HG03460 (cell line): ENCODE data around the gene RHBDL2.
"Not testable (repeated sequence)": the region's sequence is repeated elsewhere in the genome, so short reads cannot be mapped to it uniquely, and the experiment has no call there.

ENCODE experiments used
- ATAC-seq: cut with Tn5 transposase; IDR thresholded peaks from one replicate; pipeline ENCODE4 v1.9.1; 2021; ENCODE audit not compliant: unreplicated experiment

Gene RHBDL2

DNA sequence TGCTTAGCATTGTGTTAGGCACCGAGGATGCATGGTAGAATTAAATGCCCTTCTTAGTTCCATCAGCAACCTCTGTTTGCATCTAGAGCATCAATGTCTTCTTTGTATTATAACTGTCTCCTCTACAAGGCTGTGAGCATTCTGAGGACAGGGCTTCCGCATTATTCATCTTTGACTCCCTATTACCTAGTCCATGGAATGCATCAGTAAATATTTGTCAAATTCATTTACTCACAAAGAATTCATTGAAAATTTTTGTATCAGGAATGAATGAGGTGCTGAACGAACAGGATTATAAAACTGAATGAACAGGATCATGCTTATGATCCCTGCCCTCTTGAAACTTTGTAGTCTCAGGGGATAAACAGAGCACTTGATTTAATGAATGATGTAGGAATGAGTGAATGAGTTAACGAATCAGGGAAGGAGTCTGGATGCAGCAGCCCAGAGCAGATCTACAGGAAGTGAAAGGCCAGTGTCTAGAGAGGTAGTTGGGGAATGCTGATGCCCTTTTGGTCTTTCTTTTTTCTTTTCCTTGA lies 2.8 kb downstream of the RHBDL2 start:
- no peak for ATAC-seq

DNA sequence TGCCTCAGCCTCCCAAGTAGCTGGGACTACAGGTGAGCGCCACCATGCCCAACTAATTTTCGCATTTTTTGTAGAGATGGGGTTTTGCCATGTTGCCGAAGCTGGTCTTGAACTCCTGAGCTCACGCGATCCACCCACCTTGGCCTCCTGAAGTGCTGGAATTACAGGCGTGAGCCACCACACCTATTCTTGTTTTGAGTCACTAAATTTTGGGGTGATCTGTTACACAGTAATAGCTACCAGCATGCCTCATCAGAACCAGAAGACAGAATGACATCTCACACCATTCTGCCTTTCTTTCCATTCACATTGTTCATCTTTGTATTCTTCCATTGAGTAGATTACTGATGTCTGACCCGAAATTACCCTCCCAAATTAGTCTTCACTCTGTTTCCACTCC lies 9.1 kb downstream of the RHBDL2 start:
- ATAC-seq, result no peak

DNA sequence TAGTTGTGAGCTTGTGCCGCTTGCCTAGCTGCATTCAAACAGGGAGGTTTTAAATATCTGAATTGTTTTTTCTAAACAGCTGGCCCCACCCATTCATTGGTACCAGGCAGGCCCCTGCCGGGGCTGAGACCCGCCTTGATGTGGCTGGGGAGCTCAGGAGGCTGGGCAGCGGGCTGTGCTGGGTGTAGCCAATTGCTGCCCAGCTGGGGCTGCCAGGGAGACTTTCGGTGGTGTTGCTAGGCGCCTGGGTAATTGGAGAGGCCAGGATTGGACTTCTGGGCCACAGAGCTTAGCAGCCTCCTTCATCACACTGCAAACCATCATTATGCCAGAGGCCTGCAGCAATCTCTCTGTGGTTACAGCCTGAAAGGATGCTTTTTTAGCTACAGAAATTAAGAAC lies 12.2 kb downstream of the RHBDL2 start:
- no peak for ATAC-seq

DNA sequence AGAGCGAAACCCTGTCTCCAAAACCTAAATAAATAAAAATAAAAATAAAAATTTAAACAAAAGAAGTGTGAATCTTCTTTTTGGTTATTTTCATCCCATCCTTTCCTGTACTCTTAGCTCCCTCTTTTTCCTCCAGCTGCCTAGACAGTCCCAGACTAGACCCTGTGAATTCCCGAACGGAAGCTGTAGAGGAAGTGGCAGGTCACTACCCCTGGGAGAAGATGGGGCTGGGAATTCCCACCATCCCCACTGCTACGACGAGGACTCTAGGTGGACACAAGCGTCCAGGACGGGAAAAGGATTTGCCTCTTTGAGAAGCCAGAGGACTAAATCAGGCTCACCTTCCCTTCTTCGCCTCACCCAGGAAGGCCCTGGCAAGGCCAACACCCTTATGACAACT lies 12.6 kb downstream of the RHBDL2 start:
- ATAC-seq, result no peak

DNA sequence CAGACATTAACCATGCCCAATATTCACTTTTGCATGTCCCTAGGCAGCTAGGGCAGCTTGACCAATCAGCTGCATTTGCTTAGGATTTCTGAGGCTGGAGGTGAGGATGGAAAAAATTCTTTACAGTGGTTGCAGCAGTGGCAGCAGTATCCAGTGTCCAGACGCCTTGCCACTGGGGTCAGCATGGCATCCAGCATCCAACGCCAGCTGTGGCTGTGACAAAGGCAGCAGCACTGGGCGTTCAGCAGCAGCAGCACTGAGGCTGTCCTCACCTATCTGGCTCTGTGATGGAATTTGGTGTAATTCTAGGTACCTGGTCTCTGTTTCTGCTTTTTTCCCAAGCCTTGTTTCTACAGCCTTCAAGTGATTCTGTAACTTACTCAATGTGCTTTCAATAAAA lies 15.5 kb downstream of the RHBDL2 start:
- no peak for ATAC-seq

DNA sequence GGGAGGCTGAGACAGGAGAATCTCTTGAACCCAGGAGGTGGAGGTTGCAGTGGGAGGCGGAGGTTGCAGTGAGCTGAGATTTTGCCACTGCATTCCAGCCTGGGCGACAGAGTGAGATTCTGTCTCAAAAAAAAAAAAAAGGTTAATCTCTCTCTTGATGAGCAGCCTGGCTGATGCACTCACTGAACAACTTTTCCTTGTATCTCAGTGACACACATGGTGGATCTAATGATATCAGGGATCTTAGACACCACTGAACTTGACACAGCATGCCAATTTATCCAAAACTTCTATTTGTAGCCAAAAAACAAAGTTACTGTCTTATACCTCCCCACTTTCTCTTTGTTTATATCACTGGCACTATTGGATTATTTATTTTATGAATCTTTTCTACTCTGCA lies 16.2 kb downstream of the RHBDL2 start:
- no peak for ATAC-seq

DNA sequence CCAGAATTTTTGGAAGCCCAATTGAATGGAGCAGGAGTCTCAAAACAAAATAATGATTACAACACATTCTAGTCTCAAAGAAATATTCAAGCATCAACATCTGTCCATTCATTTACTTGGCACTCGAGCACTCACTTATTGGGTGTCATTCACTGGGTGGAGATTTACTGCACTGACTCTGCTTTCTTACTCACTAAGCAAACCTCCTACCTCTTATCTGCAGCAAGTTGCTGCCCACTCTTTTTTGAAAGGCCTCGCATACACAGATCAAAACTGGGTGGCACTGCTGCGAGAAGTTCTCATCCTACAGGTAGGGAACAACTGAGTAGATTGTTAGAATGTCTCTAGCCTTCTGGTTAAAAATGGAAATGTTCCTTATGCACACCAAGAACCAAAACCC lies 18.0 kb downstream of the RHBDL2 start:
- ATAC-seq, result no peak

DNA sequence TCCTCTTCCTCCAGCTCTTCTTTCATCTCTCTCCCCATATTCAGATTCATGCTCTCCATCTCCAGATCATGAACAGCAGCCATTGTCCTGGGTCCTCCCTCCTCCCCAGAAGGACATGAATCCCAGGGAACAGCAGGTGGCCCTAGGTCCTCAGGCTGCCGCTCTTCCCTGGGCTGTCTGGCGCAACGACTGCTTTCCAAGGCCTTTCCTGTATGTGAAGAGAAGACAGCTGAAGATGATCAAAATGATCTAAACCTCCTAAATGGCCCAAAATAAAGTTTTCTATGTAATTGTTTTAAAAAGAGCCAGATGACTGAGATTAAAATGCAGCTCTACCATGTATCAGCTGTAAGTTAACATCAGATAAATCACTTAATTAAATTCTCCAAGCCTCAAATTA lies 22.5 kb downstream of the RHBDL2 start:
- no peak for ATAC-seq

DNA sequence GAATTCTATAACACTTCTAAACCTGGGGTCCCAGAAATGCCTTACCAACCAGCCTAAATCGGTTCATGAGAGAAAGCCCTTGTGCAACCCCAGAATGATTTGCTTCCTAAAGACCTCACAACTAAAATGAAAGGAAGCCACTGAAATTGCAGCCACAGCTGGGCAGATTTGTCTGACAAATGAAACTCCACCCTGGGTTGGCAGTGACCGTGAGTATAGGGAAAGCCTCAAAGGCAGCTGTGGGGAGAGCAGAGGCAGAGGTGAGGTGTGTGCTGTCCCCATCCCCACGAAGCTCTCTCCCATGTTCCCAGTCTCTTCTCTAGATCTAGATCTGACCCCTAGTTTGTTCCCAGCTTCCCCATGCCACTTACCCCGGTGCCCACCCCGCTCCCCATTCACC lies 23.1 kb downstream of the RHBDL2 start:
- no peak for ATAC-seq

DNA sequence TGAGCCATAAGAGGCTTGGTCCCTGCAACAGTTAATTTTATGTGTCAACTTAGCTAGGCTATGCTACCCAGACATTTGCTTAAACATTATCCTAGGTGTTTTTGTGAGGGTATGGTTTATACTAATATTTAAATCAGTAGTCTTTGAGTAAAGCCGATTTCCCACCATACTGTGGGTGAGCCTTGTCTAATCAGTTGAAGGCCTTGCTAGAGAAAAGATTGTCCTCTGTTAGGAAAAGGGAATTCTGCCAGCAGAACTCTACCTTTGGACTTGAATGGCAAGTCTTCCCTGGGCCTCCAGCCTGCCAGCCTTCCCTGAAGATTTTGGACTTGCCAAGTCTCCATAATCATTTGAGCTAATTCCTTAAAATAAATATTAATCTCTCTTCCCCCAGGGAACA lies 23.9 kb downstream of the RHBDL2 start:
- no peak for ATAC-seq

DNA sequence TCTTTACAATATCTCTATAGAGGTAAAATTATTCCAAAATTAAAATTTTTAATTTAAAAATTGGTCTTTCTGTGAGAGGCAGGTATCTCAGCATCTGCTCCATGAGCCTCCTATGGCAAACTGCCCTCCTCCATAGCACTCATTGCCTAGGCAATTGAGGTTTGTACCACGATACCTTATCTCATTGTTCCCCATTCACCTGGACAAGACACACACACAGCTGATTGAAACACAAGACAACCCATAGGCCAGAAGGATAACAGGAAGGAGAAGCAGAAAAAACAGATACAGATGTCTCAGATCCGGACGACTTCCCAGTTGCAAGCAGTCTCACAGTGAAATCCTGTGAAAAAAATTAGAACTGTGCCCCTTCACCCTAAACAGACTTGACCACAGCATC lies 24.3 kb downstream of the RHBDL2 start:
- no peak for ATAC-seq

DNA sequence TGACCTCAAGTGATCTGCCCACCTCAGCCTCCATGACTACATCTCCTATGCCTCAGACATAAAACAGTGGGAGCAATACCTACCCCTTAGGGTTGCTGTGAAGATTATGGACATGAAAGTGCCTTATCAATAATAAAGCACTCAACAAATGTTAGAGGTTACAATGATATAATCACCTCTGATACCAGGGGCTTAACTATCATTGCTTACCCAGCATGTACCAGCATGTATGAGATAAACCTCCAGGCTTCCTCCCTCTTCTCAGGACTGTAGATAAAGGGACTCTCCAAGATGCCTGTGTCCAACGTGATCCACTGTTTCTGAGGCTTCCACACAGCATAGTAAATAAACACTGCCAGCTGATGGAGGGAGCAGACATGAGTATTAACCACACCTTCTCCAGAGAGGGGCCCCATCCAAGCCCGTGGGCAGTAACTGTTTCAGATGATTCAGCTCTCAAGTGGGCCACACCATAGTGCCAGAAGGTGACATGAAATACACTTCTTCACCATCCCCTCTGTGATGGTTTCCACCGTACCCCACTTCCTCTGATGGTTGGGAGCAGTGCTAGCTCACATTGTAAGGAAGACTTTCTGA lies 26.2 kb downstream of the RHBDL2 start:
- ATAC-seq, result no peak

DNA sequence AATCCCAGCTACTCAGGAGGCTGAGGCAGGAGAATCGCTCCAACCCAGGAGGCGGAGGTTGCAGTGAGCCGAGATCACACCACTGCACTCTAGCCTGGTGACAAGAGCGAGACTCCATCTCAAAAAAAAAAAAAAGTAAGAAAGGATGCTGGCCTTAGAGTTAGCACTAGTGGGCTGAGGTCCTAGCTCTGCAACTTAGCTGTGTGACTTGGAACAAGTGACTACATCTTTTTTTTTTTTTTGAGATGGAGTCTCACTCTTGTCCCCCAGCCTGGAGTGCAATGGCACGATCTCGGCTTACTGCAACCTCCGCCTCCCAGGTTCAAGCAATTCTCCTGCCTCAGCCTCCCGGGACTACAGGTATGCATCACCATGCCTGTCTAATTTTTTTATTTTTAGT lies 26.7 kb downstream of the RHBDL2 start:
- ATAC-seq, result not testable (repeated sequence)

DNA sequence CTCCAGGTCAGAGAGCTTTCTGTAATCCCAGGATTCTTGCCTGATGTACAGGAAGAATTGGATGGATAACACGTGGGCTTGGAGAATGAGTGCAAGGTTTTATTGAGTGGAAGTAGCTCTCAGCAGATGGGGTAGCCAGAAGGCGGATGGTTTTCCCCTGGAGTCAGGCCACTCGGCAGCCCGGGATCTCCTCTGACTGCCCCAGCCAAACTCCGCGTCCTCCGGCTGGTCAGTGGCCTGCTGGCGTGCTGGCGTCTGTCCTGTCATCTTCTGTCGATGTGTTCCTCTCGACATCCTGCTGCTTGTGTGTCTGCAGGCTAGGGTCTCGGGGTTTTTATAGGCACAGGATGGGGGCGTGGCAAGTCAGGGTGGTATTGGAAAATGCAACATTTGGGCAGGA lies 32.8 kb downstream of the RHBDL2 start:
- no peak for ATAC-seq

DNA sequence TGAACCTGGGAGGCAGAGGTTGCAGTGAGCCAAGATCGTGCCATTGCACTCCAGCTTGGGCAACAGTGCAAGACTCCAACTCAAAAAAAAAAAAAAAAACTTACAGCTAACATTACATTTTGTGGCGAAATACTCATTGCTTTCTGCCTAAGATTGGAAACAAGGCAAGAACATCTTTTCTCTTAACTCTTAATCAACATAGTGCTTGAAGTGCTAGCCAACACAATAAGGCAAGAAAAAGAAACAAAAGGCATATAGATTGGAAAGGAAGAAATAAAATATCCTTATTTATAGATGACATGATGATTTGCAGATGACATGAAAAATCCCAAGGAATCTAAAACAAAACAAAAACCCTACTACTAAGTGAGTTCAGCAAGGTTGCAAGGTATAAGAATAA lies 35.6 kb downstream of the RHBDL2 start:
- no peak for ATAC-seq

DNA sequence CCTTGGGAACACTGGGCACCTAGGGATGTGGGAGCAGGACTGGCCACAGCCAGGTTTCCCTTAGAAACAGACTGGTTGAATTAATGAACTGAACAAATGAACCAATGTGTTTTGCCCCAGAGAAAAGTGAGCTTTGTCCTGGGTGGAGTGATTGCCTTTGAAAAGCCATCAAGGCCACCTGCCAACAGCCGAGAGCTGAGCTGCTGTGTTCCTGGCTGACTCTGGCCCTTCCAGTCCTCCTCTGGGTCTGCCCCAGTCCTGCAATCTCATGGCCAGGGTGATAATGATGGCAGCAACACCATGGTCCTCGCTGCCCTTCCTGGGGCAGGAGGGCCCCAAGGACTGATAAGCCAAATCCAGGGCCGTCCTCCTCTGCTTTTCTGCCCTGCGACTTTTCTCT lies 42.1 kb downstream of the RHBDL2 start:
- ATAC-seq, result no peak

DNA sequence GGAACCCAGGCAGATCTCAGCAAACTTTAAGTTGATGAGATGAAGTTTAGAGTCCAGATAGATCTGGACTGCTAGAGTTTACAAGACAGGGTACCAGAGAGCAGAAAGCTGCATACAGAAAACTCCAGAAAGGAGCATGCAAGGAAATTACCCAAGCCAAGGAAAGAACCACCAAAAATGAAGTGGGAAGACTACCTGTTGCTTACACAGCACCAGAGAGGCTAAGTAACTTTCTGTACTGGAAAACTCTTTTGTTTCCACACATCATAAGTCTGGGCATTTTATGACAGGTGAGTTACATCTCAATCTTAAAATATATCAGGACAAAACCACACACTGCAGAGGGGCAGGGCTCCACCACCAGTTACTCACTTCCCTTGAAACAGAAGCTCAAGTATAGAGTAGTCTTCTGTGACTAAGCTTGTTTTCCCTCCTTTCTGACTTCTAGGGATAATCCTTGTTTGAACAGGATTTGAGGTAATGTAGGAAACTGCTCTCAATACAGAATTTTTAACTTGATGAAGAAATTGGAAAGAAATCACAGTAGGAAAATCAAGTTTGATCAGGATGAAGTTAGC lies 42.9 kb downstream of the RHBDL2 start:
- ATAC-seq, result no peak

DNA sequence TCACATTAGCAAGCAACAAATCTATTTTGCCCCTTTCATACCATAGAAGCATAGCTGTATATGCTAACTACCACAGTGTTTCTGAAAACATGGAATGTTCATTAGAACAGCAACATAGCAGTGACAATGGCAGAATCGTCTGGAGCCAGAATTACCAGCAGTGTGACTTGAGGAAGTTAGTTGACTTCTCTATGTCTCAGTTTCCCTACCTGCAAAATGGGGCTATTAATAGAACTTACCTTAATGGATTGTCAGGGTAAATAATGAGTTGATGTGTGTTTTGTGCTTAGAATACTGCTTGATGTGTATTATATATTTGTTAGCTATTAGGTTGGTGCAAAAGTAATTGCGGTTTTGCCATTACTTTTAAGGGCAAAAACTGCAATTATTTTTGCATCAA lies 45.5 kb downstream of the RHBDL2 start:
- ATAC-seq, result no peak

DNA sequence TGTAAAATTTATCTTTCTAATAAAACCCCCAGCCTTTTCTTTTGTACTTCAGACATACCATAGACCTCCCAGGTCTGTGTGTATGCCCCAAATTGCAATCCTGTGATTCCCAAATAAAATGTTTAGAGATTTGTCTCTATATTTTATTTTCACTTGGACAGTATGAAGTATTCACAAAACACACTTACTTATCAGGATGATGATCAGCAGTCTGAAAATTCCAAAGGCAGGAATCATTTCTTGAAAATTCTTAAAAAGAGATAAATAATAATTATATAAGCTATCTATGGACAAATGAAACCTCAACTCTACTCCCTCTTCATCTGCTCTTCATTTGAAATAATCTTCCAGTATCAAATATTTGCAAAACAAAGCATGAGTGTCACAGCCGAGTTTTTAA lies 48.7 kb downstream of the RHBDL2 start:
- no peak for ATAC-seq

DNA sequence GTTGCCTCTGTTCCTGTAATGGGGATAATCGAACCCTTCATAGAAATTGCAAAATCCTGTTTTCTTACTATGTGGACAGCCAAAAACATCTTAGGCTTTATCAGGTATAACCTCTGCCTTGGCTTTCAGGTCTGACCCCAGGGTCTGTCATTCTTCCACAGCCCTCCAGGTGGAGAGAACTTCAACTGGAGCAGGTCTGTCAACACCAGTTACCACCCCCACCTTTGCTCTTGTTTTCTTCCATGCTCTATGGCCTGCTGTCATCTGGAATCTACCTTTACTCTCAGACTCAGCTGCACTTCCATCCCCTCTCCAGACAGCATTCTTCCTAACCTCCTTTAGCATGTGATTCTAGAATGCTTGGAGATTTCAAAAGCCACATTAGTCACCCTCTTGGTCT lies 49.9 kb downstream of the RHBDL2 start:
- ATAC-seq, result no peak

DNA sequence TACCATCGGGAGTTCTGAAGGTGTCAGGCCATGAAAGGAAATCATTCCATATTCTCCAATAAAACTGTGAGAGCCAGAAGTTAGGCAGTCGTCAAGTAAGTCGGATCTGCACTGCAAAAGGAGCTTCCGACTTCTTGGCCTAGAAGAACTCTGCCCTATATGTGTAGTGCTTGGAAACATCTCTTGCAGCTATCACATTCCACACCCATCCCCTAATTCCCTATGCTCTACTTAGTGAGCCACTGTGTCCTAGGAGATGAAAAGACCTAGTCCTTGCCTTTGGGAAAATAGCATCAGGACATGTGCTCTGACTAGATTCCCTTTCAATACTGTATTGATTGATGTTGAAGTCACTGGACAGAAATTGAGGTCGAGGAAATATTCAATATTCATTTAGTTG lies 52.0 kb downstream of the RHBDL2 start:
- no peak for ATAC-seq

DNA sequence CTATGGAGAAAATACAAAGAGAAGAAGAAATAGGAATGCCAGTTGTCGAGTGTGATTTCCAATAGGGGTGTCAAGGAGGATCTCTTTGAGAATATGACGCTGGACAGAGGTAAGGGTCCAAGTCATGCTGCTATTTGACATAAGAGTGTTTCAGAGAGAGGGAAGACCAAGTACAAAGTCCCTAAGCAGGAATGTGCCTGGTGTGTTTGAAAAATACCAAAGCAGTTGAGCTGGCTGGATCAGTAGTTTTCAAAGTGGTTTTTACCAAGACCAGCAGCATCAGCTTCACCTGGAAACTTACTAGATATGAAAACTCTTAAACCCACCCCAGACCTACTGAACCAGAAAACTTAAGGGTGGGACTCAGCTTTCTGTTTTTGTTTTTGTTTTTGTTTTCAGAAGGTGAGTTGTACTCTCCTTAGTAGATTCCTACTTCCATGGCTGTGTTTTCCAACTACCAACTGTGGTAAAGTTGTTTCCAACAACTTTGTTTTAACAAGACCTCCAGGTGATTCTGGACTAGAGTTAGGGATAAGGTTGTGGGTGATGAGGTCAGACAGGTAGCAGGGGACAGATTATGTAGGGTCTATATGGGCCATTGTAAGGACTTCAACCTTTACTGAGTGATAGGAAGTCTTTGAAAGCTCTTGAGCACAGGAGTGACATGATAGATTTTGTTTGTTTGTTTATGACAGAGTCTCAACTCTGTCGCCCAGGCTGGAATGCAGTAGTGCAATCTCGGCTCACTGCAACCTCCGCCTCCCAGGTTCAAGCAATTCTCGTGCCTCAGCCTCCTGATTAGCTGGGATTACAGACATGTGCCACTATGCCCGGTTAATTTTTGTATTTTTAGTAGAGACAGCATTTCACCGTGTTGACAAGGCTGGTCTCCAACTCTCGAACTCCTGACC lies 53.0 kb downstream of the RHBDL2 start:
- ATAC-seq, result no peak
